GM12891 (cell line): ENCODE data around the gene SLCO3A1.

Experiments
- DNase-seq: peaks from one replicate; pipeline ENCODE4 v3.0.0; 2011; ENCODE audit warnings: low spot score; ENCODE audit not compliant: insufficient read length
- FAIRE-seq: peaks from 2 replicates; lab custom pipeline; 2011; peaks lifted over from hg19 to GRCh38; lab: Jason Lieb, UNC
- PAX5 ChIP-seq: IDR thresholded peaks from 2 replicates; pipeline ENCODE4 v1.6.1; 2011; ENCODE audit warnings: low read length, moderate library complexity, mild to moderate bottlenecking; ENCODE audit not compliant: insufficient read depth, severe bottlenecking
- POLR2A ChIP-seq: IDR thresholded peaks from 2 replicates; pipeline ENCODE4 v1.6.1; 2011; ENCODE audit warnings: low read depth, low read length, control low read depth
- POLR2AphosphoS5 ChIP-seq: IDR thresholded peaks from 2 replicates; pipeline ENCODE4 v1.6.1; 2011; ENCODE audit warnings: low read depth, low read length, control low read depth
- POU2F2 ChIP-seq: IDR thresholded peaks from 2 replicates; pipeline ENCODE4 v1.6.1; 2011; ENCODE audit warnings: low read depth, mild to moderate bottlenecking, control low read depth, low read length, moderate library complexity
- SPI1 ChIP-seq: IDR thresholded peaks from 2 replicates; pipeline ENCODE4 v1.6.1; 2011; ENCODE audit warnings: low read depth, low read length, control low read depth
- TAF1 ChIP-seq: IDR thresholded peaks from 2 replicates; pipeline ENCODE4 v1.6.1; 2011; ENCODE audit warnings: low read depth, low read length, control low read depth

SLCO3A1 gene

DNA sequence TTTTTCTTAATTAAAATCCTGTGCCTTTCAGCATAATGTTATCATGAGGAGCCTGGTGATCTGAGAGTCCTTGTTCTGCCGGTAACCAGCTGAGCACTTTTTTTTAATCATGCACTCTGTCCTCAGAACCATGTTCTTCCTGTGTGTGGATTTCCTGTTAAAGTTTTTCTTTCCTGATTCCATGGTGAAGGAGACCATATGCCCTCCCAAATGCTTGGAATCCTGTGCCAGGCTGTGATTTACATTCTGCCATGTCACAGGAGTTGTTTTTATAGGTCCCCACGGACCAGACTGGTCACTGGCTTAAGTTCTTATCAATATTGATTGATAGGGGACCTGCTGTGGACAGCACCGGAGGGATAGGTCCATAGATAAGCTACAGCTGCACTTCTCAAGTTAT lies 257.8 kb downstream of the SLCO3A1 start:
- no peak for TF ChIP-seq SPI1
- TF ChIP-seq PAX5: no peak
- no peak for TF ChIP-seq TAF1
- no peak for TF ChIP-seq POLR2A
- no peak for TF ChIP-seq POU2F2
- no peak for TF ChIP-seq POLR2AphosphoS5
- no peak for FAIRE-seq
- no peak for DNase-seq

- FAIRE-seq (no peak), DNase-seq (no peak)
- TF ChIP-seq POLR2A: no peak
- no peak for TF ChIP-seq TAF1
- no peak for TF ChIP-seq SPI1
- no peak for TF ChIP-seq POLR2AphosphoS5
- TF ChIP-seq PAX5: no peak
Observed at GRCh38 chr15:92111751-92112150, 258.2 kb downstream of the SLCO3A1 start.

DNA sequence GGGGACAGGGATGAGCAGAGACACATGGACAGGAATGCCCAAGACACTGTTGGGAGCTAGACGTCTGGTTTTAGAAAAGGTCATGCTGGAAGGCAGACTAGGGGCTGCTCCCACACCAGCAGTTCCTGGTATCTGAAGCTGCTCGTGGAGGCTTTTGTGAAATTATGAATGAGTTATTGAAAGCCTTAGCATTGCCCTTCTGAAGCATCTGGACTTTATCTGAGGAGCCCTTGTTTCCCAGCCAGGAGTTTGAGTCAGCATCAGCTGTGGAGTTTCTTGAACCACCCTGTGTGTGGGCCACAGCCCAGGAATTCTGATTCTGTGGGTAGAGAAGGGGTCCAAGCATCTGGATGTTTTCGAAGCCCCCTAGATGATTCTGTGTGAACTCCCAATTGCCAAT lies 258.7 kb downstream of the SLCO3A1 start:
- DNase-seq (no peak), FAIRE-seq (no peak)
- no peak for TF ChIP-seq PAX5
- TF ChIP-seq POU2F2: no peak
- no peak for TF ChIP-seq SPI1
- TF ChIP-seq POLR2AphosphoS5: no peak
- TF ChIP-seq POLR2A: no peak
- no peak for TF ChIP-seq TAF1

GRCh38 chr15:92112711-92113110 lies 259.2 kb downstream of the SLCO3A1 start:
- no peak for TF ChIP-seq POLR2AphosphoS5
- no peak for TF ChIP-seq SPI1
- TF ChIP-seq POLR2A: no peak
- no peak for TF ChIP-seq TAF1
- no peak for TF ChIP-seq PAX5
- FAIRE-seq (no peak), DNase-seq (no peak)

DNA sequence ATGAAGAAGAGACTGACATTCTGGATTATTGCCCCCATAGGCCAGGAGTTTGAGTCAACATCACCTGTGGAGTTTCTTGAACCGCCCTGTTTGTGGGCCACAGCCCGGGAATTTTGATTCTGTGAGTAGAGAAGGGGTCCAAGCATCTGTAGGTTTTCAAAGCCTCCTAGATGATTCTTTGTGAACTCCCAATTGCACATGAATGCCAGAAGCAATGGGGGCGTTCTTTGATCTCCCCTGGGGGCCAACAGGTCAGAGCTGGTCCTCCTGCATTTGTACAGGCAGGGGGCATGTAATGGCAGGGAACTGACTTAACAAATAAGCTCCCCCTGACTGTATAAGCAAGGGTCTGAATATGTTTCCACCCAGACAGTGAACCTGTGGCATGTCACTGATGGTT lies 260.3 kb downstream of the SLCO3A1 start:
- FAIRE-seq (no peak), DNase-seq (no peak)
- TF ChIP-seq TAF1: no peak

DNA sequence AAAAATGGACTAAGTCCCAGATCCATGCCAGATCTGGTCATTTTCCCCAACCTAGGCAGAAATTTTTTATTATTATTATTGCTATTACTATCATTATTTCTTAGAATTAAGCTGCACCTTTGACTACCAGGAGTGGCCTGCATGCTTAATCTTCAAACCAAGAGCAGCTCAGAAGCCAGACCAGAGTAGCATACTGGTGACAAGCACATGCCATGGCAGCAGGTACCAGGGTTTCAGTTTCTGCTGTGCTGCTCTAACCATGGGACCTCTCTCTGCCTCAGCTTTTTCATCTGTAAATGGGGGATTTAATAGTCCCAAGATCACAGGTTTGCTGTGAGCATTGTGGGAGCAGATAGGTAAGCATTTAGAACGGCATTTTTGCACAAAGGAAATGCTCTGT lies 262.3 kb downstream of the SLCO3A1 start:
- FAIRE-seq: no peak
- TF ChIP-seq SPI1 (no peak), PAX5 (no peak), POLR2AphosphoS5 (no peak), TAF1 (no peak), POU2F2 (no peak), POLR2A (no peak)

DNA sequence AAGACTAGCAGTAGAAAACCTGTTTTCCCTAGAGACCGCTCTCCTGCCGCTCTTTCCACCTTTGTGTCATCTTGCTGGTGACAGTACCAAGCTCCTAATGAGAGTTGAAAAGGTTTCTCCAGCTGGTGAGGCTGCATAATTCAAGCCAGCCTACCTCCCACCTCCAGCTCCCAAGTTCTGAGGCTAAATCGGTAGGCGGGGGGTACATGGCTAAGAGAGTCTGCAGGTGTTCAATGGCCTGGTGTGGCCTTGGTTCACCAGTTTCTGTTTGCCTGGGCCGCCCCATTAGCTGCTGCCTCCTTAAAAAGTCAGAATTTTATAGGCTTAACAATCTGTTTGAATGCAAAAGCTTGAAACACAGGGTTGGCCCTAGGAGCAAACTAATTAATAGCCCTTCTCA lies 262.8 kb downstream of the SLCO3A1 start:
- DNase-seq (no peak), FAIRE-seq (no peak)
- TF ChIP-seq POU2F2 (no peak), POLR2AphosphoS5 (no peak), SPI1 (no peak), POLR2A (no peak), PAX5 (no peak), TAF1 (no peak)

More for the DNA sequence above, 262.3 kb downstream of the SLCO3A1 start:
- DNase-seq: no peak

DNA sequence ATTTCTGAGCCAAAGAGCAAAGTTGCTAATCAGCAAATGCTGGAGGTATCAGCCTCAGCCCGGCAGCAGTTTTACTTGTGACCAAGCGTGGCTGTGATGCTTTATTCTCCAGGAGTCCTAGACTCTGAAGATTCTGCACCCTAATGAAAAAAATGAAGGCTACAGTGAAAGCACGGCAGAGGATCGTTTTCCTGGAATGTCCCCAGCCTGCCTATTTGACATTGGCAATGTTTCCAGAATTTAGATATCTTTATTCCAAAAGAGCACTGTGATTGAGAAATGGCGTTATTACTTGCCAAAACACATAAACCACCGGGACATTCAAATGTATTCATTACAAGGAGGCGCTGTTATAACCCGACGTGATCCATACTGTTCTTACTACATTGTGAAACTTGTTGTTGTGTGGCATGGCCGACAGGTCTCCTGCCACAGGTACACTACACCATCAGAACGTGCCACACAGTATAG lies 263.8 kb downstream of the SLCO3A1 start:
- no peak for TF ChIP-seq POLR2AphosphoS5
- no peak for TF ChIP-seq TAF1
- TF ChIP-seq POLR2A: no peak
- TF ChIP-seq SPI1: no peak
- DNase-seq (no peak), FAIRE-seq (peak; percentile 68)

GRCh38 chr15:92118162-92118935 lies 264.8 kb downstream of the SLCO3A1 start:
- DNase-seq (no peak), FAIRE-seq (no peak)
- TF ChIP-seq POLR2A (no peak), TAF1 (no peak)

- no peak for DNase-seq
- TF ChIP-seq POLR2AphosphoS5: no peak
- TF ChIP-seq PAX5: no peak
- no peak for TF ChIP-seq POLR2A
- TF ChIP-seq POU2F2: no peak
- TF ChIP-seq SPI1: no peak
- TF ChIP-seq TAF1: no peak
- FAIRE-seq: no peak
Observed at GRCh38 chr15:92118936-92119325, 265.4 kb downstream of the SLCO3A1 start.

- no peak for DNase-seq
- TF ChIP-seq POLR2A (no peak), PAX5 (no peak), POLR2AphosphoS5 (no peak), SPI1 (no peak), POU2F2 (no peak), TAF1 (no peak)
- no peak for FAIRE-seq
Observed at GRCh38 chr15:92120094-92120795, 266.7 kb downstream of the SLCO3A1 start.
